Suppressor macrophage (primary cell): ENCODE data around the gene ITIH4.
"Not testable (repeated sequence)": the region's sequence is repeated elsewhere in the genome, so short reads cannot be mapped to it uniquely, and the experiment has no call there.

ENCODE experiments used
- DNase-seq, 4 experiments: peaks; one replicate each; pipeline ENCODE4 v3.0.0-alpha.2; 2020 to 2022

ITIH4 gene

DNA sequence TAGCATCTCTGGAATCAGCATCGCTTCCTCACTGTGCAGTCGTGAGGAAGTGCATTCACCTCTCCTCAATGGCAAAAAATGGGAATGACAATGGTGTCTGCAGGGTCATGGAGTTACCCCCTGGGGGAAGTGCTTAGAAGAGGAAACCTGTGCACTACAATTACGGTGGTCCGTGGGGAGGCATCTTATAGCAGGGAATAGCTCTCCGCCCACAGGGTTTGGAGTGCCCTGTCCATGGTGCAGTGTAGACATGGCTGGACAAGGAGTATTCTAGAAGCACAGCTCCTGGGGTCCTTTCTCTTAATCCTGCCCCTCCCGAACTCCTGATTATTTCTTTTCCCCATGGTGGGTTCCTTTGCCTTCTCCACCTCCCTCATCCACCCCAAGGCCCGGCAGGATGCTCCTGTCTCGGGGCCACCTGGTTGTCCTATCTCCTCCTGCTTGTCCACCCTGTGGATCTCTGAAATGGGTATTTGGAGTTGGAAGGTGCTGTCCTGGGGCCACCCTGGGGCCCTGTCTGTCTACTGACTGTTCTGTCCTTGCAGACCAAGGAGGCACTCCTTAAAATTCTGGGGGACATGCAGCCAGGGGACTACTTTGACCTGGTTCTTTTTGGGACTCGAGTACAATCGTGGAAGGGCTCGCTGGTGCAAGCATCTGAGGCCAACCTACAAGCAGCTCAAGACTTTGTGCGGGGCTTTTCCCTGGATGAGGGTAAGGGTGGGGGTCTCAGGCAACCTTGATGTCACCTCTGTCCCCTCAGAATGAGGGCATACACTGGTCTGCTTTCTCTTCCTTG lies 47.9 kb downstream of the ITIH4 start:
- no peak for DNase-seq

DNA sequence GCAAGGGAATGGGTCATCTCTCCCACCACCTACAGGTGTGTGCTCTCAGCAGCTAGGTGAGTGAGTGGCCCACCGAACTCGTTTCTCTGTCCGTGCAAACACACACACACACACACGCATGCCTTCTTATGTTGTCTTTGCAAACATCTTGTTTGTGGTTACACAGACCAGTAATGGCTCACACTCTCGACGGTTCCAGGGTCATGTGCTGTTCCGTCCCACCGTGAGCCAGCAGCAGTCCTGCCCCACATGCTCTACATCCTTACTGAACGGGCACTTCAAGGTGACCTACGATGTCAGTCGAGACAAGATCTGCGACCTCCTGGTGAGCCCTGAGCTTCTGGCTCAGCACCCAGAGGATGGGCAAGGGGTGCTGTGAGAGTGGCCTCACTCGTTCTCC lies 48.7 kb downstream of the ITIH4 start:
- DNase-seq: peak in 2 of 4 experiments; percentile 26 to 35

DNA sequence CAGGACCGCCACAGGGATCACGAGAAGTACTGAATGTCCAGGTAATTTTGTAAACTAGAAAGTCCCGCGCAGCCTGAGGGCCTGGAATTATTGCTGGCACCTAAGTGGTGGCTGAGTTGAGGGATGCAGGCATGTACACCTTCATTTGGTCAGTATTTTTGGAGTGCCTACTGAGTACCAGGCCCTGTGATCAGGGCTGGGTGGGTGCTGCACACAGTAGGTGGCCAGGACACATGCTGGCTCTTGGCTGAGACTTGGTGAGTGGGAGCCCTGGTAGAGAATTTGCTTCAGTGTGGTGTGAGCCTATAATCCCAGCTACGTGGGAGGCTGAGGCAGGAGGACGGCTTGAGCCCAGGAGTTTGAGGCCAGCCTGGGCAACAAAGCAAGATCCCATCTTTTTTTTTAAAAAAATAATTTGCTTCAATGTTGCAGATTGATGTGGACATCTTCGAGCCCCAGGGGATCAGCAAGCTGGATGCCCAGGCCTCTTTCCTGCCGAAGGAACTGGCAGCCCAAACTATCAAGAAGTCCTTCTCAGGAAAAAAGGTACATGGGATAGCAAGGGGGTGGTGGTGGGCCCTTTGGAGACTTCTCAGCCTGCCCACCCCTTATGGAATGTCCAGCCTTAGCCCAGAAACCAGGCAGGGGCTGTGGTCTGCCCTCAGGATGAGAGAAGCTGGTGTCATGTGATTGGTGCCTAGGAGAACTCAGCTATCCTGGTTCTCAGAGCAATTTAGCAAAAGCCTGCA lies 50.5 kb downstream of the ITIH4 start:
- DNase-seq: no peak

DNA sequence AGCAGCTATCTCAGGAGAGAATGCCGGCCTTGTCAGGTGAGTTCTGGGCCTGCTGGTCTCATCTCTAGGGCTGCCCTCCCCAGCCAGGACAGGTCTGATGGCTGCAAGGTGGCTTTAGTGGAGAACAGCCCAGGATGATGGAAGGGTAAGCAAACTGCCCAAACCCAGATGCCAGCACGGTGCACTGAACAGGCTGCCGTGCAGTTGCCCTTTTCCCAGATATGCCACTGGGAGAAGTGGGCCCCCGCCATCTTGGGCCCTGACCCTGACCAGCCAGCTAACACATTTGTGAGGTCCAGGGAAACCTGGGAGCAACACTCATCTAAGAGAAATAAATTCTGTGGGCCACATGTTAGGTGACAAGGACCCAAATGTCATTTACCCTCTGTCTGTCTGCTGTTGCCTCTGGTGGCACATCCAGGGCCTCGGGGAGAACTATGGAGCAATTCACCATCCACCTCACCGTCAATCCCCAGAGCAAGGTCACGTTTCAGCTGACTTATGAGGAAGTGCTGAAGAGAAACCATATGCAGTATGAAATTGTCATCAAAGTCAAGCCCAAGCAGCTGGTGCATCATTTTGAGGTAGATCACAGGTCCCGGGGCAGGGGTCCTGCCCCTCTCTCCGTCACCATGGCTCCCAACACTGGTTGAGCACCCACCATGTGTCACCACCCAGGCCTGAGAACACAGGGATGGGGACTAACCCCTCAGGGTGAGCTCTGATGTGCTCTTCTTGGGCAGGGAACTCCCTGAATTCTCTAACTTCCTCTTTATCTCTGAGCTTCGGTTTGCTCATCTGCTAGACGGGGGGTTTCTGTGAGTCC lies 51.2 kb downstream of the ITIH4 start:
- peak; percentile 73 to 85 (median 82) for DNase-seq

DNA sequence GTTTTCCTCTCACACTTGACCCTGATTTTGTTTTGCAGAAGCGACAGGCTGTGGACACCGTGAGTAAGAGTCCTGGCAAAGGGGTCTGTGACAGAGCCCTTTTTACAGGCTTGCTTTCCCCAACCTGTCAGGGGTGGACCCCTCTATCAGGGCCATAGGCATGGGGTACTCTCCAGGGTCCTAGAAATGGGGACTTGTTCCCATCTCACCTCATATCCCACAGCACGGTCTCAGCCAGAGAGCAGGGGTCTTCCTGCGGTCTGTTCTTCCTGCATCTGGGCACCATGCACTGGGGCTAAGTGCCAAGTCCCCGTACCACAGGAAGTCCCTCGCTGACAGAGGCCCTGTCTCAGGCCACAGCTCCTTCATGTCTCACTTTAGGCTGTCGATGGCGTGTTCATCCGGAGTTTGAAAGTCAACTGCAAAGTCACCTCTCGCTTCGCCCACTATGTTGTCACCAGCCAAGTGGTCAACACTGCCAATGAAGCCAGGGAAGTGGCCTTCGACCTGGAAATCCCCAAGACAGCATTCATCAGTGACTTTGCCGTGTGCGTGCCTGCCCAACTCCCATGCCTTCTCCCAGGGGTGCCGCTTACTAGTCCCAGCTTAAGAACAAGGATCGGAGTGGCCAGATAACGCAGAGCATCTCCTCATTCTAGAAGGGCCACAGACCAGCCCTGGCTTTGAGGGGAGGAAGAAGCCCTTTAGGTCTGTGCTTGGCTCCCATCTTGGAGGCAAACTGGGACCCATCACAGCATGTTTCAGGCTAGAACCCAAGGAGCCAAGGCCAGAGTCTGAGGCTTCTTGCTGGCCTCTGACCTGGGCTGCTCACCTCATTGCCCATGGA lies 52.3 kb downstream of the ITIH4 start:
- DNase-seq: peak in 3 of 4 experiments; percentile 23 to 36 (median 32)

DNA sequence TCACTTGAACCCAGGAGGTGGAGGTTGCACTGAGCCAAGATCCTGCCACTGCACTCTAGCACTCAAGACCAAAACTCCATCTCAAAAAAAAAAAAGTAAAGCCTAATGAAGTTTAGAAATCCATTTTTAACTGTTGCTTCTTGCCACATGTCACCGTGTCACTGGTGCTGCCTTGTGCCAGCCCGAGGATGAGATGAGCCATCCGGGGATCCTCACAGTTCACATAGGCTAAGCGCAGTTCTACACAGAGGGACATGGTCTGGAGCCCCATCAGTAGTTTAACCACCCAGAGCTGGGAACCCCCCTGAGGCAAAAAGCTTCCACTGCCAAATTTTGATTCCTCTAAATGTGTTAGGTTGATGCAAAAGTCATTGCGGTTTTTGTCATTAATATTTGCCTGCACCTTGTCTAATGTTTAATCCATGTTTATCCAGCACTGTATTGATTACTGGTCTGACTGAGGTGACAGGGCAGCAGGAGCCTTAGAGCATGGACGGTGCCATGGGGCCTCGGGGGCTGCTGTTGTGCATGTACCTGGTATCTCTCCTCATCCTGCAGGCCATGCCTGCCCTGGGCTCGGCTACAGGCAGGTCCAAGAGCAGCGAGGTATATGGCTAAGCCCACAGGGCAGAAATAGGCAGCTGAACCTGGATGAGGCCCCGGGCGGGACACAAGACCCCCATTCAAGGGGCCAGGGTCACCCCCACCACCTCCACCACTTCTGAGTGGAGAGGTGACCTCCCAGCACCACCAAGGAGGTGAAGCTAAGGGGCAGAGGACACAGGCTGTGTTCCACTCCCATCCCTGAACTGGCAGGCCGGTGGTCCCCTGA lies 53.1 kb downstream of the ITIH4 start, which contains the start of gene ITIH1:
TSS of gene ITIH1 (plus strand) at position 473 of the 832 bp plus-strand sequence. CDS start at position 490, 17 bp downstream.
- no peak for DNase-seq

DNA sequence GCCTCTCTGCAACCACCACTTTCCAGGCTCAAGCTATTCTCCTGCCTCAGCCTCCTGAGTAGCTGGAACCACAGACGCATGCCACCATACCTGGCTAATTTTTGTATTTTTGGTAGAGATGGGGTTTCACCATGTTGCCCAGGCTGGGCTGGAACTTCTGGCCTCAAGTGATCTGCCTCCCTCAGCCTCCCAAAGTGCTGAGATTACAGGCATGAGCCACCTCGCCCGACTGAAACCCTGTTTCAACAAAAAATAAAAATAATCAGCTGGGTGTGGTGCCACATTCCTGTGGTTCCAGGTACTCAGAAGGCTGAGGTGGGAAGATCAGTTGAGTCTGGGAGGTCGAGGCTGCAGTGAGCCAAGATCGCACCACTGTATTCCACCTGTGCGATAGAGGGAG lies 54.0 kb downstream of the ITIH4 start:
- not testable (repeated sequence) for DNase-seq

DNA sequence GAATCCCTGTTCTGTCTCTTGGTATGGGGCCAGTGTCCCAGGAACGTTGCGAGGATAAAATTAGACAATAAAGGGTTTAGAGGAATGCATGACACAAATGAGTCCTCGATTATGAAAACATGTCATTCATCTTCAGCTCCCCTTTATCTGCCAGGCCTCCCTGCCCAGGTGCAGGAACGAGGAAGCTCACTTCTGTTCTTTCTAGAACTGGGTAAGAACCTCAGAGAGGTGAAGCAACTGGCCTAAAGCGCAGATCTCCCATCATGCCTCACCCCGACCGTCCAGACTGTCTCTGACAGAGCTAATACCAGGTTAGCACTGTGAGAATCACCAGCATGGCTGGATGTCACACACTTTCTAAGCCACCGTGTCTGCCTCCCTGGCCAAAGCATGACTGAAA lies 54.6 kb downstream of the ITIH4 start:
- DNase-seq: no peak

DNA sequence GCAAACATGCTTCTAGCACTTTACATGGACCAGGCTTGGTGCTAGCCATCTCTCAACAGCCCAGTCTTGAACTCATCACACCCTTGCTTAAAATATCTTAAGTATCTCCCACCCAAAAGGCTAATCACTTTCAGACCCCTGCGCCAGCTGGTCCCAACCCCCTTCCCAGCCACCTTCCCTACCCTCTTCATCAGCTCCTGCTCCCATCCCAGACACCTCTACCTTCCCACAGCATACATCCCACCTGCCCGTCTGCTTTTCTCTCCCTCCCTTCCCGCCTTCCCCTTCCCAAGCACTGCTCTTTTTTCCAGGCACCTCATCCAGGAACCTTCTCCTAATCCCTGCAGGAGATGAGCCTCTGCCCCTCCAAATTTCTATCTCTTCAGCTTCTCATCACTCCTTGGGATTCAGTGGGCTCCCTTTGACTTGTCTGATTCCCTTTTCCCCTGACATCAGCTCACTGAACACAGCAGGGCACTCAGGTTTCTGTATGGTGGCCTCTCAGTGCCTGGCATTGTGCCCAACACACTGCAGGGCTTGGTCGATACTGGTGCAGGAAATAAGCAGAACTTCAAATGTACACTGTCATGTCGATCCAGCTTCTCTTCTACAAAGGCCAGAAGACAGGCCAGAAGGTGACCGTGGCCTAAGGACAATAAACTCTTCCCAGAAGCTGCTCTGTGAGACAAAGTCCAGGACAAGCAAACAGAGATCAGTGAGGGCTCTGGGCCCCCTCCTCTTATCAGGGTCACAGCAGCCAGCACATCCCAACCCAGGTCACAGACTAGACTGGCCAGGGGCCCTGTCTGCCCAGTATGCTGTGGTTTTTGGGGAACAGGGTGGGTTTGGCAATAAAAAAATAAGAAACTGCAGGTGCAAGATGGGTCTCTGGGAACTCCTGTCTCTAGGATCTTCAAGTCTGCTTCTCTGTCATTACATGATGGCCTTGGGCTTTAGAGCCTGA lies 55.3 kb downstream of the ITIH4 start:
- peak; percentile 52 to 77 (median 61) for DNase-seq

DNA sequence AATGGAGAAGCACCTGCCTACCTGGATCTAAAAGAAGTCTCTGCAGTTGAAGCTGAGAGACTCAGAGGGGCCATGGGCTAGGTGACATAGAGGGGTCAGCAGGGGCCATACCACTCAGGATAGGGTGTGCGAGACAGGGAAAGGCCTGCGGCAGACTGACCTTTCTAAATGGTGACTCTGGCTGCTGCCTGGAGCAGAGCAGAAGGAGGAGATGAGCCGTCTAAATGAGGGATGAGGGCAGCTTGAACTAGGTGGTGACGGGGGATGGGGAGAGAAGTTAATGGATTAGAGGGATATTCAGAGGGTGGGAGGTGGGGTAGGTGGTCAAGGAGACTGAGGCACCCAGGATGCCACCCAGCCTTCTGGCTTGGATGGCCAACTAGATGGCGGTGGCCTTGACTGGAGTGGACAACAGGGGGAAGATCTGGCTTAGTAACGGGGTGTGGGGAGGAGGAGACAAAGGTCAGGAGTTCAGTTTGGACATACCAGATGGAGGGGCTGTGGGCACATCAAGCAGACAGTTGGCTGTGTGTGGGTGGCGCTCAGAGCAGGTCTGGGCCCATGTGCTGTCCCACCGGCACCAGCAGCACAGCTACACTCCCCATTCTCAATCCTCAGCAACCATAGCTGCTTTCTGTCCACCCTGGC lies 56.3 kb downstream of the ITIH4 start:
- DNase-seq: no peak

DNA sequence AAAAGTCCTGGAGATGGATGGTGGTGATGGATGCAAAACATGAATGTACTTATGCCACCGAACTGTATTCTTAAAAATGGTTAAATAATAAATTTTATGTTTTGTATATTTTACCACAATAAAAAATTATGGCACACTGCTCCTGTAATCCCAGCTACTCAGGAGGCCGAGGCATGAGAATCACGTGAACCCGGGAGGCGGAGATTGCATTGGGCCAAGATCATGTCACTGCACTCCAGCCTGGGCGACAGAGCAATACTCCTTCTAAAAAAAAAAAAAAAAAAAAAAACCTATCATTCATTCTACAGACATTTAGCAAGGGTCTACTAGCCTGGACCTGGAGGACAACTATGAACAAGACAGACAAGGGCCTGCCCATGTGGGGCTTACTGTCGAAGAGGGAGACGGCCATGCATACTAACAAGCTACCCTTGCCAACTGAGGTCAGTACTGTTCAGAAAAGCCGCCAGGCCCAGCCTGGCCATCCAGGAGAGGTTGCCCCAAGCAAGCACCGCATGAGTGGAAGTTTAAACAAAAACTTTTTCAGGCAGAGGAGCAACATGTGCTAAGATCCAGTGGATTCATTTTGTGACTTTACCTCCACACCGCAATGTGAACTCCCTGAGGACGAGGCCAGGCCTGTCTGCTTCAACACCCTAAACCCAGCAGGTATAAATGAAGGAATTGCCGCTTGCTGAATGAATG lies 57.0 kb downstream of the ITIH4 start:
- no peak for DNase-seq

DNA sequence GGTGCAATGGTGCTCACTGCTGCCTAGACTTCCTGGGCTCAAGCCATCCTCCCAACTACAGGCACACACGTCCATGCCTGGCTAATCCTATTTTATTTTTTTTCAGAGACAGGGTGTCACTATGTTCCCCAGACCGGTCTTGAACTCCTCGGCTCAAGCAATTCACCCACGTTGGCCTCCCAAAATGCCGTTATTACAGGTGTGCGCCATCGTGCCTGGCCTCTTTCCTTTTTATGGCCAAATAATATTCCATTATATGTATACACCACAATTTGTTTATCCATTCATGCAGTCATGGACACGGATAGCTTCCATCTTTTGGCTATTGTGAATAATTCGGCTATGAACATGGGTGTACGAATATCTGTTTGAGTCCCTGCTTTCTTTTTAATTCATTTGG lies 58.8 kb downstream of the ITIH4 start:
- DNase-seq: no peak

DNA sequence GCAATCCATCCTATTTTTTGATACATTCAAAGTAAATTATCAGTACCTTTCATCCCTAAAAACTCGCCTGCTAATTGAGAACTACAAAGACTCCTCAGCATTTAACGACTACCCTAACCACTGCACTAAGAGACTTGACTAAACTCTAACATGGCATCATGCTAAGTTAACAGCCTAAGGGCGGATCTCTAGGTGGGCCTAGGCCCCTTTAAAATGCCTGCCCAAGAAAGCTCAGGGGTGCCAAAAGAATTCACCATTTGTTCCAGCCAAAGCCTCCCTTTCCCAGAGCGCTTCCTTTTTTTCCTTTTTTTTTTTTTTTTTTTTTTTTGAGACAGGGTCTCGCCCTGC lies 59.2 kb downstream of the ITIH4 start:
- no peak for DNase-seq

DNA sequence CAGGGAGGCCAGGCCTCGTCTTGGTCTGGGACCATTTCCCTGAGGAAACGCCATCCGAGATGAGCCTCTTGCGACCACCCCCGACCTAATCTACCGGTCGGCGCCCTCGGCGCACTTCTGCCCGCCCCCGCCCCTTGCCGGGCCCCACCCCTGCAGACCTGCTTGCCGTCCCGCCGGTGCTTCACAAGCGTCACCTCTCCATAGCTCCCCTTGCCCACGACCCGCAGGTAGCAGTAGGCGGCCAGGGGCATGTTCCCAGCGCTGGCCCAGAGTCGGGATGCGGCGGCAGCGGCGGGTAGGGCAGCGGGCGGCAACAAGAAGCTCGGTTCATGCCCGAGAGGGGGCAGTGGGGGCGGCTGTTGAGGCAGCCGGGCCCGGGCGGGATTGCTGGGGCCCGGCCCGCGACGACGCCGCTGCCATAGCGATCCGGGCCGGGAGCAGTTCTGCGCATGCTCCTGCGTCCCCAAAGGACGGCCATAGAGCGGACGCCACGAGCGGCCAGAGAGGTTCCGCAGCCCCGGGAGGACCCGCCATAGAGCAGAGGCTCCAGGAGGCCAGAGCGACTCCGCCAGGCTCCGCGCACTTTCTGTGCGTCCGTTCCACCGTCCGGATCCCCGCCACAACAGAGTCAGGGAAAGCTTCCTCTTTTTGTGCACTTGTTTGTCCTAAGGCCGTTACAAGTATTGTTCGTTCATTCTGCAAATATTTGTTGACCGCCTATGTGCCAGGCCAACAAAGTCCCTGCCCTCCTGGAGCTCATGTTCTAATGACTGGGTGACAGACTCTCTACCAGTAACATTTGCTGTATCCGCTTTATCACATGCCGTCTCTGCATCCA lies 59.8 kb downstream of the ITIH4 start, which contains the start of gene NEK4:
TSS of gene NEK4 (minus strand) at position 445 of the 838 bp plus-strand sequence. CDS start at position 251, 194 bp downstream.
- DNase-seq: peak; percentile 96 to 98 (median 98)

DNA sequence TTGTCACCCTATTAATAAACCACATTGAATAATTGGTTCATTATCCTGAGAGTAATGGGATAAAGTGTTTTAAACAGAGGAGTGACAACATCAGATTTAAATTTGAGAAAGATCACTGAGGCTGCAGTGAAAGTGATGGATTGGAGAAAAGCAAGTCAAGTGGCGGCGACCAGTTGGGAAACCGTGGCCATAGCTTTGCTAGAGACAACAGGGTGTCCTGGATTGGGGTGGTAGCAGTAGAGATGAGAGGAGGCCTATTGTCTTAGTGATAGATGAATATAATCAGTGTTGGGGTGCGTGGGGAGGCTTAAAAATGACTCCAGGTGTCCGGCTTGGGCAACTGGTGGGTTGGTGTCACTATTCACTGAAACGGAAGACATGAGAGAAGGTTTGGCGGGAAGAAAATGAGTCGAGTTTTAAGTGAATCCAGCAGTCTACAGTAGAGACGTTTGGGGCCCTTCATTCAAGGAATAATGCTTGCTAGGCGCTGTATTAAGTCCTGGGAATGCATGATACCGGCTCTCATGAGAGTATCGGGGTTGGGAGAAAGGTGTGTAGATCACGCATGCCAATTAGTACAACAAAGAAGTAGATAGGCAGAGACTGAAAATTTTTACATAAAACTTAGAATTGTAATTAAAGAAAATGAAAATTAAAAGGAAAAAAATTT lies 60.6 kb downstream of the ITIH4 start:
- DNase-seq: peak in 1 of 4 experiments; percentile 18

DNA sequence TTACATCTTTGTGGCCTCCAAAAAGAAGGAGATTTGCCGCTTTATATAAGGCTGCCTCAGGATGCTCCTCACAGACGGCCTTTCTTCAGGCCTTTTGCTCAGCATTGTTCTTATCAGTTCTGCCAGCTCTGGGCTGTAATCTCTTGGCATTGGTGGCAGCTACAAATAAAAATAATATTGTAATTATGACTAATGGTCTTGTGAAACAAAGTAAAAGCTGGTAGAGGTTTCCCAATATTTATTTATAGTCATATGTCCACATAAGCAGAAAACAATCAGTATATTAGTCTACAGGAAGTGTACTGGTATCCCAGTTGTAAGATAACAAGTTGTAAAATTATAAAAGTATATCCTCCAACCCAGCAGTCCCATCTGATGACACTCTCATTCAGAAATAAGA lies 67.0 kb downstream of the ITIH4 start:
- peak in 3 of 4 experiments; percentile 35 to 77 (median 72) for DNase-seq
